Esophagus (tissue), 2 donors: ENCODE data around the gene MORN2. TPM values are rescaled to one million over a fixed set of nuclear protein-coding genes. Genes with fewer than 3 reads are reported as not detected.

Experiments used
- H3K27ac ChIP-seq, 2 donors: one replicate each; pipeline ENCODE4 v1.5.1; 2013; ENCODE audit warnings: low read depth in 2 of 2, mild to moderate bottlenecking in 2 of 2, inconsistent platforms in 1 of 2, low read length in 1 of 2, moderate library complexity in 1 of 2
- H3K27me3 ChIP-seq, 2 donors: one replicate each; pipeline ENCODE4 v1.6.1; 2013; ENCODE audit warnings: low read length in 2 of 2, control low read depth in 1 of 2, mild to moderate bottlenecking in 1 of 2; ENCODE audit not compliant: insufficient read depth in 2 of 2, control insufficient read depth in 1 of 2
- H3K36me3 ChIP-seq, 2 donors: one replicate each; pipeline ENCODE4 v1.6.1; 2013; ENCODE audit warnings: low read length in 1 of 2; ENCODE audit not compliant: control insufficient read depth in 2 of 2, insufficient read depth in 2 of 2
- H3K4me1 ChIP-seq, 2 donors: one replicate each; pipeline ENCODE4 v1.6.1; 2013; ENCODE audit warnings: low read length in 1 of 2; ENCODE audit not compliant: control insufficient read depth in 2 of 2, insufficient read depth in 2 of 2
- H3K4me3 ChIP-seq, 2 donors: one replicate each; pipeline ENCODE4 v1.5.1; 2013; ENCODE audit warnings: low read length in 2 of 2, mild to moderate bottlenecking in 2 of 2, low read depth in 1 of 2, moderate library complexity in 1 of 2
- H3K9me3 ChIP-seq, 2 donors: one replicate each; pipeline ENCODE4 v1.6.1; 2013; ENCODE audit warnings: mild to moderate bottlenecking in 2 of 2, low read depth in 1 of 2, low read length in 1 of 2, moderate library complexity in 1 of 2; ENCODE audit not compliant: control insufficient read depth in 2 of 2, insufficient read depth in 1 of 2
- WGBS, 2 donors: extraction: QIAGEN DNeasy Blood & Tissue Kit; methylation state at CpG; one replicate each; pipeline ENCODE4 v1.1.7; 2013; 5-methylcytosine and 5-hydroxymethylcytosine counted together
- polyA plus RNA-seq, 2 donors: library from polyadenylated mRNA; stranded (reverse); fragments of 200-250 nt; gene quantifications; one replicate each; pipeline ENCODE4 v1.2.3, GENCODE V29; 2013
- donor health status: healthy with polysubstance abuse.
- donor health status: Bipolar disorder and iron deficiency.

The MORN2 gene
- polyA plus RNA-seq, 2 donors: 17.7 to 23.1 TPM

GRCh38 chr2:38911191-38911590, 35.4 kb downstream of the MORN2 start:
- H3K4me3 ChIP-seq: no peak overlapping the region
- H3K27ac ChIP-seq: no peak overlapping the region
- H3K9me3 ChIP-seq: no peaks in the 10 kb centered on the region
- WGBS, 2 donors: 91 to 94% methylated on average over 1 of the region's 1 CpG
- no peaks in the 10 kb centered on the region for H3K4me1 ChIP-seq
- no peaks in the 10 kb centered on the region for H3K27me3 ChIP-seq
- no peaks in the 10 kb centered on the region for H3K36me3 ChIP-seq

DNA sequence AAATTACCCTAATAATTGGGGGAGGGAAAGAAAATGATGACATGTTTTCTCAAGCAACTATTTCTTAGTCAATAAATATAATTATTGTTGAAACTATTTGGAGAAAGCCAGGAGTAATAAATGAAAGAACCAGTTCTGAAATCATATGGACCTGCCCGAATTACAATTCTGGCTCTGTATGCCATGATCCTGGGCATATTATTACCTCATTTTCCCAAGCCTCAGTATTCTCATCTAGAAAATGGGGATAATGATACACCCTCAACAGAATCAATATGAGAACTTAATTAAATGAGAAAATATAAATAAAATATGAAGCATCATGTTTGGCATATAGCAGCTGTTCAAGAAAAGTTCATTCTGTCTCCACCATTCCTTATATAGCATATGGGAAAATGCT, 36.8 kb downstream of the MORN2 start:
- Histone ChIP-seq H3K36me3 (no peaks in the 10 kb centered on the region), H3K4me3 (no peak overlapping the region), H3K27me3 (no peaks in the 10 kb centered on the region), H3K9me3 (no peaks in the 10 kb centered on the region), H3K27ac (no peak overlapping the region), H3K4me1 (no peaks in the 10 kb centered on the region)
- WGBS, 2 donors: 64 to 97% methylated on average over 1 of the region's 1 CpG

DNA sequence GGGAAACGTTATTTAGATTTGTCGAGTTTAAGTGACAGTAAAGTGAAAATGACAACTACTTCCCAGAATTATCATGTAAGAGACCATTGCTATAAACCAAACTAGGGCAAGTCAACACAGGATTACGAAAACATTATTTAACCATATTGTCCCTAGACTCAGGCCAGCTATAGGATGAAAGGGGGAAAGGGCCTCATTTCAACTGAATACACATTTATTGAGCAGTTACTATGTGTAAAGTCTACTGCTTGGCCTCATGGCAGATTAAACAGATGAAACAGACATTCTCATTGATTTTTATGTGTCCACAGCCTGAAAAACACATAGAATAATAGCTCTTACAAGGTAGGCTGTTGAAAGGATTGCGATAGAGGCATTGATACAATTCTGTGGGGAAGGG, 46.6 kb downstream of the MORN2 start:
- Histone ChIP-seq H3K4me1 (no peaks in the 10 kb centered on the region), H3K4me3 (no peak overlapping the region), H3K36me3 (no peaks in the 10 kb centered on the region), H3K27me3 (no peaks in the 10 kb centered on the region), H3K9me3 (no peaks in the 10 kb centered on the region), H3K27ac (no peak overlapping the region)
- 91 to 92% methylated on average over 4 of the region's 4 CpGs for WGBS, 2 donors

GRCh38 chr2:38922902-38923301, 47.1 kb downstream of the MORN2 start:
- Histone ChIP-seq H3K9me3 (no peaks in the 10 kb centered on the region), H3K4me3 (no peak overlapping the region), H3K27ac (no peak overlapping the region), H3K27me3 (no peaks in the 10 kb centered on the region), H3K4me1 (no peaks in the 10 kb centered on the region), H3K36me3 (no peaks in the 10 kb centered on the region)
- WGBS, 2 donors: 89 to 97% methylated on average over 2 of the region's 2 CpGs

DNA sequence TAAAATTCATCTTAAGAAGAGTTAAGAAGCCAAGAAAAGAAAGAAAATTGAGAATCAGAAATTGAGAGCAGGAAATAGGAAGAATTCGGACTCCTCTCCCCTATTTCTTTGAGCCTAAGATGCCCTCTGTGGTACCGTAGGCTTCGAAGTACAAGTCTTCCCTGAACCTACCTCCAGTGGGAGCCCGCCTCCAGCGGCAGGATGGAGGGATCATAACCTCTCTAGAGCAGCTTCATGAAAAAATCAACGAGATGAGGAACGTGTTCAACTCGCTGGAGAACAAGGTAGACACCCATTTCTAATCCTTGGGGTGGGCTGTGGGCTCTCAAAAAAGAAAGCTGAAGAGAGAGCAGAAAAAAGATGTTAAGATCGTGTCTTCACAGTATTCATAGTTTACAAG, 50.2 kb downstream of the MORN2 start:
- no peak overlapping the region for H3K27ac ChIP-seq
- no peaks in the 10 kb centered on the region for H3K9me3 ChIP-seq
- H3K36me3 ChIP-seq: no peaks in the 10 kb centered on the region
- no peaks in the 10 kb centered on the region for H3K4me1 ChIP-seq
- WGBS, 2 donors: 72 to 75% methylated on average over 9 of the region's 9 CpGs
- H3K4me3 ChIP-seq: no peak overlapping the region
- H3K27me3 ChIP-seq: no peaks in the 10 kb centered on the region

- 71 to 75% methylated on average over 2 of the region's 2 CpGs for WGBS, 2 donors
- Histone ChIP-seq H3K4me1 (no peaks in the 10 kb centered on the region), H3K27me3 (no peaks in the 10 kb centered on the region), H3K36me3 (no peaks in the 10 kb centered on the region), H3K27ac (no peak overlapping the region), H3K9me3 (no peaks in the 10 kb centered on the region), H3K4me3 (no peak overlapping the region)
Observed at GRCh38 chr2:38930600-38930999, 54.8 kb downstream of the MORN2 start.

Other genes with a start within 250 kb of the MORN2 start
- gene GALM, start 209.9 kb upstream of the MORN2 start, polyA plus RNA-seq: 1 to 10 TPM; 2.6 to 3.4 TPM
- 100 to 1,000 TPM; 102 to 136 TPM for gene SRSF7, start 124.6 kb upstream of the MORN2 start, polyA plus RNA-seq
- 10 to 100 TPM in 1 of 2 donors, 1 to 10 TPM in 1; 6.6 to 12.8 TPM for gene GEMIN6, start 97.8 kb upstream of the MORN2 start, polyA plus RNA-seq
- gene DHX57, start within 50 bp of the MORN2 start, polyA plus RNA-seq: 1 to 10 TPM; 5.1 to 6.0 TPM
- gene ARHGEF33, start 13.9 kb downstream of the MORN2 start, polyA plus RNA-seq: under 1 TPM; 0.05 to 0.24 TPM
- 1 to 10 TPM; 5.5 to 5.8 TPM for gene SOS1, start 245.1 kb downstream of the MORN2 start, polyA plus RNA-seq